Kasumi-1 (cell line): ENCODE measurements around the gene SPOP.
"Not testable (repeated sequence)": the region's sequence is repeated elsewhere in the genome, so short reads cannot be mapped to it uniquely, and the experiment has no call there.

Experiments used
- DNase-seq, 2 experiments: peaks; one replicate each; lab custom pipeline; 2025; lab: John Stamatoyannopoulos, UW

The SPOP gene

DNA sequence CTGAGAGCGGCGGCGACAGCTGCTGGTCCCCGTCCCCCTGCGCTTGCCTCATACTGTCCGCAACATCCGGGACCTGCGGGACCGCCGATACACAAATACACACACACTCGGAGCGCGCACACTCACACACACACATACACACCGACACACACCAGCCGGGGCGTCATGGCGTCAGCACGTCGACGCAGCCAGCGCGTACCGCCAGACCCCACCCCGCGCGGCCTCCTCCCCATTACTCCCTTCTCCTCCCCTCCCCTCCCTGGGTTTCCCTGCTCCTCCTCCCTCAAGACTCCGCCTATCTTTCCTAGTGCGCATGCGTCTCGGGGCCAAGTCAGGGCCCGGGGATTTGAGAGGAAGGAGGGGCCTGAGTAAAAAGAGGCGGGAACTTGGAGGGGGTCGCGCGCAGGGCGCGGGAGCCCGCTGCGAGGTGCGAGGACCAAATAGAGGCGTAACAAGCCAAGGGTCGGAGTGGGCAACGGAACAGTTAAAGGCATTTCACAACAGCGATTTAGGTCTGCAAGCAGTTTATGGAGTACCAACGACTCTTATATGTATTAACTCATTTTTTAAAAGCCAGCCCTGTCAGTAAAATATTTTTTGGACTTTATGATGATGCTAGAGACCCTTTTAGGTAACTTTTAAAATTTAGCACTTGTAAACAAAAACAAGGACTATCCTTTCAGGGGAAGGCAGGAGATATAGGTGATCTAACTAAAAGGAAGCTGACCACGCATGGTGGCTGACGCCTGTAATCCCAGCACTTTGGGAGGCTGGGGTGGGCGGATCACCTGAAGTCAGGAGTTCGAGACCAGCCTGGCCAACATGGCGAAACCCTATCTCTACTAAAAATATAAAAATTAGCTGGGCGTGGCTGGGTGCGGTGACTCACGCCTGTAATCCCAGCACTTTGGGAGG is at the start of gene SPOP:
TSS of gene SPOP (minus strand) at position 165 of the 915 bp plus-strand sequence. CDS start 55,287 bp downstream, outside the sequence.
- DNase-seq = peak; percentile 99 to 100

DNA sequence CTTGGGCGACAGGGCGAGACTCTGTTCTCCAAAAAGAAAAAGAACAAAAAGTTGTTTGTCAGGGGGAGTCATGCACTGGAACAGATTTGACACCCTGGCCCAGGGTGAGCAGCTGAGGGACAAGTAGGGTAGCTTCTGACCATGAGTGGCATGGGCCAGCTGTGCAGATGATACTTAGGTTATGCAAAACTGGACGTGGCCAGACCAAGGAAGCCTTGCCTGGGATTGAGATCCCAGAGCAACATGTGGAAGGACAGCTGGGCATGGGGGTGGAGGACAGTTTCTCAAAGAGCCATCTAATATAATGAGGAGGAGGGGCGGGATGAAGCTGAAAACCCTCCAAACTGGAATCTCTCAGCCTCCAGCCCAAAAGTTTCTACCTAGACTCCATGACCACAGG is 49.5 kb upstream of the SPOP start:
- DNase-seq = no peak

DNA sequence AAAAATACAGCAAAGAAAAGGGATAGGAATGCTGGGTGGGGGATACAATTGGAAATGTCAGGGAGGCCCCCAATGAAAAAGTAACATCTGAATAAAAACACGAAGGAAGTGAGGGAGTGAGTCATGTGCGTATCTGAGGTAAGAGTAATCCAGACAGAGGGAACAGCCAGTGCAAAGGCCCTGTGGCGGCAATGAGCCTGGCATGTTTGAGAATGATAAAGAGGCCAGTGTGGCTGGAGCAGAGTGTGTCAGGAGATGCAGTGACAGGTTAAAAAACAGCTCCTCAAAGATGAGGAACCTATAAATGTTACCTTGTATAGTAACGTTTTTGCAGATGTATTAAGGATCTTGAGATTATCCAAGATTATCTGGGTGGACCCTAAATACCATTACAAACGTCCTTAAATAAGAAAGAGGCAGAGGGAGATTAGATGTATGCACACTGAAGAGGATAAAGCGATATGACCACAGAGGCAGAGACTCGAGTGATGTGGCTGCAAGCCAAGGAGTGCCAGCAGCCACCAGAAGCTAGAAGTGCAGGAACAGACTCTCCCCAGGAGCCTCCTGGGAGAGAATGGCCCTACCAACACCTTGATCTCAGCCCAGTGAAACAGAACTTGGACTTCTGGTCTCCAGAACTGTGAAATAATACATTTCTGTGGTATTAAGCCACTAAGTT is 47.7 kb upstream of the SPOP start:
- DNase-seq = no peak

DNA sequence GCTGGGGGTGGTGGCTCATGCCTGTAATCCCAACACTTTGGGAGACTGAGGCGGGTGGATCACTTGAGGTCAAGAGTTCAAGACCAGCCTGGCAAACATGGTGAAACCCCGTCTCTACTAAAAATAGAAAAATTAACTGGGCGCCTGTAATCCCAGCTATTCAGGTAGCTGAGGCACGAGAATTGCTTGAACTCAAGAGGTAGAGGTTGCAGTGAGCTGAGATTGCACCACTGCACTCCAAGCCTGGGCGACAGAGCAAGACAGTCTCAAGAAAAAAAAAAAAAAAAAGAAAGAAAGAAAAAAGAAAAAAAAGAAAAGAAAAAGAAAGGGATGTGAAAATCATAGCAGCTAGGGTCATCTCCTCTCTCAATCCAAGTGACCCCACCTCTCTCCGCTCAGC is 46.7 kb upstream of the SPOP start:
- not testable (repeated sequence) for DNase-seq

DNA sequence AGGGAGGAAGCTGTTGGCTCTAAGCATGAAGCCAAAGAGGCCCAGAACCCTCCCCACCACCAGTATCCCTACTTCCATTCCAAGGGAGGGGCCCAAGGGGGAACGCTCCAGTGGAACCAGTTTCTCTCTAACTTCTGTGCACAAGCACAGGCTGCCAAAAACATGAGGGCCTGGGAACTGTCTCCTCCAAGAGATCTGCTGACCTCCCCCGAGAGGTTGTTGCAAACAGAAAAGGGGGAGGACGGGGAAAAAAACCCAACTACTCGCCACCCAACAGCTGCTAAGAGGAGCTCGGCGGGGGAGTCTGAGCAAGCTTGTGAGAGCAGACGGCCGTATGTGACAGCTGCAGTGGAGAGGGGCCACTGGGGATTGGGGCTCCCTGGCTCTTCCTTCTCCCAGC is 45.5 kb upstream of the SPOP start:
- peak; percentile 37 to 44 for DNase-seq

DNA sequence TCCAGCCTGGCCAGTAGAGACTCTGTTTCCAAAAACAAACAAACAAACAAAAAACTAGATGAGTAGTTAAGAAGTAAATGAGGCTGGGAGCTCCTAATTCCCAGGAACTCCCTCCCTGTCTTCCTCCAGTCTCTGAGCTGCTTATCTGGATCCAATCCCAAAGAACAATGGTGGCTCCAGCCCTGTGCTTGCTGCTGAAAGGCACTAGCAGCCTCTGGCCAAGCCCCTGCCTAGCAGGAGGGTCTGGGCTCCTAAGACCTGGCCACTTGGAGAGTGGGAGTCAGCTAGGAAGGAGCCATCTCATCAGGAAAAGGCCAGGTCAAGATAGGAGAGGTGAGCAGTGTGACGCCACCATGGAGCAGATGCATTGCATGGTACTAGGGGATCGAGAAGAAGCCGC is 44.2 kb upstream of the SPOP start:
- DNase-seq = no peak

DNA sequence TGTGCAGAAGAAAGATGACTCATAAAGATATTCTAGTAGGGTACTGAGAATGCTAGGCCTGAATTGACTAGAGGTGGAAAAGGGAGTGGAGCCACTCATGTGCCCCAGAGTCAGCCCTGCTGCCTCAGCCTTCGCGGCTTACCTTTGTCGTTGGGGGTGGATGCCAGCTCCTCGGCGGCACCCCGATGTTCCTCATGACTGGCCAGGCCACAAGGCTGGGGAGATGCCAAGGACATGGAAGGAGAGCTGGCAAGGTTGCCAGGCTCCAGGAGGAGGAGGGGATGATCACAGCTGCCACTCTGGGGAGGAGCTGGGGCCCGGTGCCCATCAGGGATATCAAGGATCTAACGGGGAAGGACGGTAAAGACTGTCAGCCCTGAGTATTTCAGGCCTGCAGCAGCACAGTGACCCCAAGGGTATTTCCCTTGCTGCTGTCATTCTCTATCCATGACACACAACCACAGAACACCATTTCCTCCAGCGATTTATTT is 39.5 kb upstream of the SPOP start:
- DNase-seq = no peak

DNA sequence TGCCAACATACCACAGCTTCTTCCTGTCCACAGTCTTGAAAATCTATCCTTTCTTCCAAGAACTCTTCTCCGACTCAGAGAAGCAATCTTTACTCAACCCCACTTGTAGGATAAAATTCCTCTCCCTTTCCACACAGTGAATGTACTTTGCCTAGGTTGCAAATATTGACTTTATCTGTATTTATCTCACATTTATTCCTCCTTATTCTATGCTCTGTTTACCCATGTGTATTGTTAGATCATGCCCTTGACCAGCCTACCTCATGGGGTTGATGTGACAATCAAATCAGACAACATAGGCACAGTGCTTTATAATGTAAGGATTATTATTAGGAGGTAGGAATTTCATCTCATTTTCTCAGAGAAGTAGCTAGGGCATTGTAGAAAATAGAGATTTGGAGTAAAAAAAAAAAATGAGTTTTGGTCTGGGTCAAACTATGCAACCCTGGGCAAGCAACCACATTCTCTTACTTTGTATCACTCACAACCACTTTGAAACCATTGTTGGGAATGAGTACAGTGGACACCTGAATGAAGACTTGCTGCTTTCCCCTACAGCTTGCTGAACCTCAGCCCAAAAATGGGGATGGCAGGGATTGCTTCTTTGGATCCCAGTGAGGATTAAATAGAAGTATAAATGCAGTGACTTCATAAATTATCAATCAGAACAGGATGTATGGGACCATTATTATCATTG is 38.9 kb upstream of the SPOP start:
- DNase-seq = no peak

DNA sequence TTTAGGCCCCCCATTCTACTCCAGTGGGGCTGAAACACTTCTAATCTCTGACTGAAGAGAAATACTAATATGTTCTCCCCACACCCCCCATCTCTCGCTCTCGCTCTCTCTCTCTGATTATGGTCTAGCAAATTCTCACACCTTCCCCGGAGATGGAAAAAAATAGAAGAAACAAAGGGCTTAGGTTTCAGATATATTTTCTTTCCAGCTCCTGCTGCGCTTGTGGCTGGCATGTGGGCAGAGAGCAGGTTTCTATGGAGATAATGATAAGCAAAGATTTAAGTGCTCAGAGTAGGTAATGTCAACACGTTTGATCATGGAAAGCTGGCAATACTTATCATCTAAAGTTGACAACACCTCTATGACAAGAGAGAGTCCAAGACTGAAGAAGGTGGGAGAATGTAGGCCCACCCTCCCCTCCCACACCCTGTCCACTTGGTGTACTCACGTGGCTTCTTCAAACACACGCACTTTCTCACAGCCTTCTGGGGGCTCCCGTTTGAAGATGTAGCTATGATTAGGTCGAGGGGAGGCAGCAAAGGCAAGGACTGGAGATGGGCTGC is 37.9 kb upstream of the SPOP start:
- no peak for DNase-seq

DNA sequence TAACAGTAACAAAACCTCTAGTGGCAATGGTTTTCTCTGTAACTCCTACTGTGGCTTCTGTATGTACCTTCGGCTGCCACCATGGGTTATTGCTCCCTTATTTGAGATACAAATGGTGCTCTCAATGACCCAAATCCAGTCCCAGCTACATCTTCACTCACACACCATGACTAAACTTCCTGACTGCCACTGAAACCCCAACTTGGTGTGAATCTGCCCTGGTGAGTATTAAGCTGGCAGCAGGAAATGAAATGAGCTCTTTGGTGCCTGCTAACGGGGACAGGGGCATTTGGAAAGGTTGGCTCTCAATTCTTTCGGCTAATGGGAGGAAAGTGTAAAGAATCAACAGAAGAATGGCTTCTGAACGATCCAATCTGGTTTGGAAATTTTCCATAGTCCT is 37.3 kb upstream of the SPOP start:
- no peak for DNase-seq

DNA sequence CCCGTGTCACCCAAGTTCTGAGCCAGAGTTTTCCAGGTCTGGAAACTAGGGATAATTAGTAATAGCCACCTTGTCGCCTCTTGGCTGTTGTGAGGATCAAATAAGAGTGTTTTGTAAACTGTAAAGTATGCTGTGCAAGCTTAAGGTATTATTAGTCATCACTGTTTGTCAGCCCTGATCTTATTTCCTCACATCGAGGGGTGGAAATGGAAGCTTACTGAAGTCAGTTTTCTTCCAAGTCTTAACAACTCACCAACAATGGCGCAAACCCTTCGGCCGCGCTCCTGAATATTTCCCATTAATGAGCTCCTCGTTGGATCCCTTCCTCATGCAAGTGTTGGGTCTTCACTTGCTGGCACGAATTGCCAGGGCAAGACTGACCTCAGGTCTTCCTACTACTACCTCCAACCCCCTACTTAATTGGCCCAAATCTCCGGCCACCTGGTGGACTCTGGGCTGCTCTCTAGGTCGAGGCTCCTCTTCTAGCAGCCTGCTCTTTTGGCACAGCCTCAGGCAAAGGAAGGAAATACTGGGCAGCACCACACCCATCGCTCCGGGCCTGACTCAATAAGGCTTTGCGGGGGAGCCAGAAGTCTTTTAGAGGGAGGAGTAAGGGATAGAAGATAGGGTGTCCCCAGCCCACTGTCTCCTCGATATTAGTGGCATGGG is 30.8 kb upstream of the SPOP start:
- no peak for DNase-seq

DNA sequence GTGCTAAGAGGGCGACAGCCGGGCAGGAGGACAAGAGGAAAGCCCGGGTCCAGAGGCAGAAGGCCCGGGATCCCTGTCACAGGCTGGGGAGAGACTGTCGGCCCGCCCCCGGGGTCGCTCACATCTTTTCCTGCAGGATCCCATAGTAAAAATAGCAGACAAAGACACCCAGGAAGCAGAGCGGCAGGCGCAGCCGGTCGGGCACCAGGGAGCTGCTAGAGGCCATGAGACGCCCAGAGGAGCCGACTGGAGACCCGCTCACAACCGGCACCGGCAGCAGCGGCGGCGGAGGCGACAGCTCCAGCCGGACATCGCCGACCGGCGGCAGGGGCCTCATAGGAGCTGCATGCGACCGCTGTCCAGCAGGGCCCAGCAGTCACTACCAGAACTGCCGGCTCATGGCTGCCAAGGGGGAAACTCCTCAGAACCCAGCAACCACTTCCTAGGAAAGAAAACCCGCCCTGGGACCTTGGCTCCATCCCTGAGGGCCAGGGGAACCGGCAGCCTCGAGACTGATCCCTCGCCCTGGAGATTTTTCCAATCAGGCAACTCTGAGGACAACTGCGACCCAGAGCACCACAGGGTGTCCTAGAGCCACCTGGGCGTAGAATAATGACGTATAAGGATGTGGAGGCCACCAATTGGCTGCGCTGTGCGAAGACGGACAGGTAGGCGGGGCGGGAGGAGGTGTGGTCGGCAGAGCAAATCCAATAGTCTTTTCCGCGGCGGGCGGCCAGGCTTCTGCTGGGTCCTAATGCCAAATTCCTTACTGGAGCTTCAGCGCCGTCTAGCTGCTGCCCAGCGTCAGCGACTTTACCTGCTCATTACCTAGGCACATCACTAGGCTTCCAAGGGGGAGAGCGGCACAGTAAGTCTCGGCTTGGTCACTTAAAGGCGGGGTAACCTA is 30.0 kb upstream of the SPOP start, which contains the start of gene SLC35B1:
TSS of gene SLC35B1 (minus strand) at position 357 of the 907 bp plus-strand sequence. CDS start at position 226, 131 bp downstream.
- DNase-seq = peak; percentile 100

DNA sequence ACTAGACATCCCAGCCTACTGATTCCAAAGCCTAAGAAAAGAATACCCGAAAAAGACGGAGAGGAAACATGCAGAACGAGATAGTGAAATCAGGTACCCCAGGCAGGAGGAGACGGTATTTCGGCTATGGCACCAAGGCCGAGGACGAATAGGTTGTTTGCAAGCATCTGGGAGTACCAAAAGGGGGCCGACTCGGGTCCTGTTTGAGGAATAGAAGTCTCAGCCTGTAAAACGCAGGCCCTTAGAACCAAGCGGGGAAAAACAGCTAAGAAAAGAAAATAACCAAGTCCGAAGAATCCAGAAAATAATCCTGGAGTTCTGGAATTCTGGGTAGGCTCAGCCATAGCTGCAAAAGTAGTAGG is 29.3 kb upstream of the SPOP start:
- peak in 1 of 2 experiments; percentile 29 for DNase-seq

DNA sequence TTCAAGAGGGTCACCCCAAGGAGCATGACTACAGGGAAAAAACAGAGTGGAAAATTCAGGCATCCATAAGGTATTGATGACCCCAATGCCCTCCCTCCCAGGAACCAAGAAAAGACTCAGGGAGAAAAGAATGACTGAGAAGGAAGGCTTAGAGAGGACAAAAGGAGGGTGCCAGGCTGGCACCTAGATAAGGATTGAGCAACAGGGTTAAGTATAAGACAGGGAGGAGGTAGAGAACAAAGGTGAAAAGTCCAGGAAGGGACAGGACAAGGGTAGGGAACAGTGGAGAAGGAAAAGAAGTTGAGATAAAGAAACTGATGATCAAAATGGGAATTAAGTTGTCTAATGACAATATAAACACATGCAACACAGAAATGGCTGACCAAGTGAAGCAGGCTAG is 27.4 kb upstream of the SPOP start:
- DNase-seq = no peak

DNA sequence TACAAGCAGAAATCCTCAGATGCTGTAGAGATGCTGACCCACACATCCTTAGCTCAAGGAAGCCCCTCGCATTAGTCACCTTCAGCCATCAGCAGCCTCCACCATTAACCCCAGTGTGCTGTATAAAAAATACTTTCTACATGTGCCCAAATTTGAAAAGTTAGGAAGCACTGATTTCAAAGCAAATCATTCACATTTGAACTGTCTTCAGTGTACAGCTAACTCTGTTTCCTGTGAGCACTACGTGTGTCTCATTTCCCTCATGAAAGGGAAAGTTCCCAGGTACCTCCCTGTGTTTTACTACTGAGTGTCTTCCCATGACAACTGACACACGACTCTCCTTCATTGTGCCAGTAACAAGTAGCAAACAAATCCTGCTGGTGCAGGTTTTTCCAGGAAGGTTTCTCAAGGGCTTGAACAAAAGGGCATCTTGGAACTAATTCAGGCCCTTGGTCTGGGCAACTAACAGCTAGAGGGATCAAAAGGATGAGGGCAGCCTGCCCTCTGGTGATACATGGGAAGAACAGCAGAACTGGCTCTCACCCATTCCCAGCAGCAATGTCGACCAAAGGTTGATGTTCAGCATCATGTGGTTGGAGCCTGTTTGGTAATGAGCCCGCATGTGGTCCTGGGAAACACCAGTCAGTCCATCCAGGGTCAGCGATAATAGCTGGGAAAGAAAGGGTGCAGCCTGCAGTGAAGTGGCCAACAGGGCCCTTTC is 25.8 kb upstream of the SPOP start:
- peak; percentile 79 to 88 for DNase-seq

DNA sequence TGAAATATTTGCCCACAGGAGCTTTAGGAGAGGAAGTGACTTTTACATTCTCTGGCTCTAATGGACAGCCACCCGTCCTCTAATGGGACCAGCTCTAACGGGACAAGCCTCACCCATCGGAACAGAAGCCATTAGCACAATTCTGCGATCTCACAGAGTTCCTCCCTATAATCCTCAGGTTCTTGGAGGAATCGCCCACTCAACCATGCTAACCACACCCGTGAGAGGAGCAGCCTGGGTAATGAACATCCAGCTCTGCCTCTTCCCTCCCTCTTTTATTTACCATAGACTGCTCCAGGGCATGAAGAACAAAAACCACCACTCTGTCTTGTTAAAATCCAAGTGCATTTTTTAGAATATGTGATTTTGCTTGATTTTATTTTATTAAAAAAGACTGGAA is 23.1 kb upstream of the SPOP start:
- DNase-seq = no peak

DNA sequence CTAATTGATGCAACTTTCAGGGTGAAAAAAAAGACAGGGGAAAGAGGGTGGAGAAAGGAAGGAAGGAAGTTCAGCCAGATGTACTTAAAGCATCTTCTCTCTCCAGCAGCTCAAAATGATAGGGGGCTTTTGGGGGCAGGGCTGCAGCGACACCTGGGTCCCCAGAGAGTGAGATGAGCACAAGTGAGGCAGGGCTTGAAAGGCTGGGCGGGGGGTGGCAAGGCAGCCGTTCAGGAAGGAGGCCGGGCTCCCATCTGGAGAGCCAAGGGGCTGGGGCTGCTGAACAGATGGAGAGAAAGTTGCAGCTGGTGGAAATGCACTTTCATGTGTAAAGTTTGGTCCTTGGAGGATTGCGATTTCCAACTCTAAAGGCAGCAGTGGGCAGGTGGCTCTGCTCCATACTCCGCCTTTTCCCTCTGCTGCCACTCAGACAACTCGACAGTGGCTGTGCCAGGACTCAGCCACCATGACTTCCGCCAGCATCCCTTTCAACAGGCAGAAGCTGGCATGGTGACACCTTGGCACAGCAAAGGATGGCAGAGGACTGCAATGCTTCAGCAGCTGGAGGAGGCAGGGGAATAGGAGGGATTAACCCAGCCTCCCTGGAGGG is 22.2 kb upstream of the SPOP start:
- no peak for DNase-seq

DNA sequence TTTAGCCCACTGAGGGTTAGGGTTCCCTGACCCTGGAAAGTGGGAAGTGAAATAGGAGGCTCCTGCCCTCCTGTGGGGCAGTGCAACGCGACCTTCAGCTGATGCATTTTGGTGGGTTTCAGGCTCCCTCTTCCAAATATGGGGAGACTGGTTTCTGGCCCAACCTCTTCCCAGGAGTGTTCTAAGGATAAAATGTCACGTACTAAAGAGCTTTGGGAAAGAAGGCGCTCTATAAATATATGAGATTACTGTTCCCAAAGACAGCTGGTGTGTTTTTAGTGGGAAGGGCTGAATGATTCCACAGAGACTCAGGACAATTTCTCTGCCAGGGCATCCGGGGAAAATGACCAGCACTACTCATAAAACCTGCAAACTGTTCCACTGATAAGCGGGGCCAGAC is 20.1 kb upstream of the SPOP start:
- DNase-seq = no peak

DNA sequence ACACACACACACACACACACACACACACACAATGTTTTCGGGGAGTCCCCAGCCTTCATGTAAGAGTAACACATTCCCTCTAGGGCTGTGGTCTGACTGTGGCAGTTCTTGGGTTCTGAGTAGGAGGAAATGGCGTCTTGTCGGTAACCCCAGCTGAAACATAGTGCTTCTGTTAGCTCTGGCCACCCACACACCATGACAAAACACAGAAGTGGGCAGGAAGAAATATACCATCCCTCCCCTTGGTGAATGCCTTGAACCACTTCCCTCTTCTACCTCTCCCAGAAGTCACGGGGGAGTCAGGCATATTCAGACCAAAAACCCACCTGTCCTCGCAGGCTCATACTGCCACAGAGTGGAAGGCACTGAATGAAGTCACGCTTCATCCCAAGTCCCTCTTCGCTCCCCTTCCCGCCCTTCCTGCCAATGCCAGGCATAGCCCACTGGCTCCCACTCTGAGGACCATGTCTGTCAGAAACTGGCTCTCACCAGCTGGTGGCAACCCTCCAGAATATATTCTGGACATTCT is 18.4 kb upstream of the SPOP start:
- peak; percentile 71 to 77 for DNase-seq
